H4 (cell line): ENCODE data around the gene PLA2G4A. TPM values are rescaled to one million over a fixed set of nuclear protein-coding genes. Genes with fewer than 3 reads are reported as not detected.

Experiments used
- DNase-seq: peaks from one replicate; pipeline ENCODE4 v3.0.0-alpha.2; 2015; ENCODE audit warnings: low spot score
- total RNA-seq: library from RNA; depleted of rRNA; stranded (reverse); fragments of >200 nt; shearing (Covaris generic); gene quantifications from 2 replicates; pipeline ENCODE4 v1.2.3, GENCODE V29; 2014; rRNA removed

The PLA2G4A gene
- total RNA-seq, 1 experiment from 2014 or later, result 24.2 TPM

- DNase-seq, result no peak
Observed at GRCh38 chr1:187013582-187014200, 184.9 kb downstream of the PLA2G4A start.

DNA sequence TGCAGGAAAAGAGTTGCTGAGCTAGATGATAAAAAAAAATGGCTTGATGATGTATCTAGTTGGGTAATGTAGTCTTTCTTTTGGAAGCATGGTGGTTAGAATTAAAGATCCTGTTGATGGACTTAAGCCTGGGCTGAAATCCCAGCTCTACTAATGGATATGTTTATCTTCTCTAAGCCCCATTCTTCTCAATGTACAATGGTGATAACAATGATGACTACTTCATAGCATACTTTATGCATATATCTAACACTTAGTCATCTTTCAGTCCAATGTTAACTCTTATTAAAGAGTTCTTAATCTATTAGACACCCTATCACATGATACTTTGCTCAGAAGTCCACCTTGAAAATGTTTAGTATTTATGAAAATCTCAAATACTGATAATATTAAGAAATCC, 189.5 kb downstream of the PLA2G4A start:
- DNase-seq, result no peak

GRCh38 chr1:187027253-187027652, 198.5 kb downstream of the PLA2G4A start:
- no peak for DNase-seq

- no peak for DNase-seq
Observed at GRCh38 chr1:187032316-187032981, 203.7 kb downstream of the PLA2G4A start.

GRCh38 chr1:187032982-187033692, 204.4 kb downstream of the PLA2G4A start:
- DNase-seq, result no peak

DNA sequence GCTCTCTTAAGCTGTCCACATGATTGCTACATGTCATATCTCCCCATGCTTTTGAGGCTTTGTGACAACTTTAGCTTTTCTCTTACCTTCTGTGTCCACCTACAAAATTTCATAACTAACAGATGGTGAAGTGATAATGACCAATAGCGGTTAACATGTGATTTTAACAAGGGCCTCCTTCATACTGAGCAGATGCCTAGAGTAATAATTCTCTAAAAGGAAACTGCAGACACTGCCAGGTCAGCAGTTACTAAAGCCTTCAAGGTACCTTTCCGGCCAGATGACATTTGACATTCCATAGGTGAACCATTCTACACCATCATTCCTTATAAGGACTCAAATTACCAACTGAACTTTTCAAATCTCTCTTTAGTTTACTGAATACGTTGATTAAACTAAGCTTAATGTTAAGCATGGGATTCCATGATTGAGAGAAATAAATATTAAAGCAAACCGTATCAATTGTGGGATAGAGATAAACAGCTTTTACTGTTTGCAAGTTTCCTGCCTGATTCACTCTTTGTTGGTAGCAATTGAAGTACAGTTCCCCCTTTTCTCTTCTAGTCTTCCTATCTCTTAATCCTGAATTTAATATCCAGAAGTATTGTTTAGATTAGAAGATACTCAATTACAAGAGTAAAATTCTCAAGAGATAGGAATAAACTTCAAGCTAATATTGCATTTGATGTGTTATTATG, 205.1 kb downstream of the PLA2G4A start:
- DNase-seq, result no peak

GRCh38 chr1:187034501-187034900, 205.8 kb downstream of the PLA2G4A start:
- no peak for DNase-seq

- no peak for DNase-seq
Observed at GRCh38 chr1:187037973-187038553, 209.3 kb downstream of the PLA2G4A start.

Other genes with a start within 250 kb of the PLA2G4A start
- gene PTGS2, start 148.5 kb upstream of the PLA2G4A start, total RNA-seq, result 17.0 and 22.1 TPM in 2 replicates